CD4-positive, alpha-beta T cell treated with Interleukin-12 subunit alpha and Interleukin-12 subunit beta, for 1 hour (primary cell): ENCODE data around the gene GLRX5.
"Not testable (repeated sequence)": the region's sequence is repeated elsewhere in the genome, so short reads cannot be mapped to it uniquely, and the experiment has no call there.

Experiments used
- DNase-seq: peaks from one replicate; pipeline ENCODE4 v3.0.0-alpha.2; 2020

Gene GLRX5

GRCh38 chr14:95500201-95500681 is 34.6 kb upstream of the GLRX5 start:
- DNase-seq = no peak

- DNase-seq = no peak
Measured at GRCh38 chr14:95500772-95501401, 34.0 kb upstream of the GLRX5 start.

- DNase-seq = no peak
Measured at GRCh38 chr14:95502381-95502950, 32.4 kb upstream of the GLRX5 start.

GRCh38 chr14:95503365-95504134 is 31.3 kb upstream of the GLRX5 start:
- DNase-seq = no peak

- no peak for DNase-seq
Measured at GRCh38 chr14:95504135-95505029, 30.5 kb upstream of the GLRX5 start.

GRCh38 chr14:95505030-95505589 is 29.7 kb upstream of the GLRX5 start:
- no peak for DNase-seq

- no peak for DNase-seq
Measured at GRCh38 chr14:95507174-95507573, 27.7 kb upstream of the GLRX5 start.

GRCh38 chr14:95507701-95508103 is 27.1 kb upstream of the GLRX5 start:
- DNase-seq = no peak

- no peak for DNase-seq
Measured at GRCh38 chr14:95508377-95508776, 26.5 kb upstream of the GLRX5 start.

GRCh38 chr14:95509495-95509894 is 25.4 kb upstream of the GLRX5 start:
- DNase-seq = no peak

GRCh38 chr14:95510344-95510743 is 24.5 kb upstream of the GLRX5 start:
- DNase-seq = not testable (repeated sequence)

GRCh38 chr14:95510804-95511203 is 24.0 kb upstream of the GLRX5 start:
- no peak for DNase-seq

GRCh38 chr14:95511687-95512086 is 23.2 kb upstream of the GLRX5 start:
- no peak for DNase-seq

GRCh38 chr14:95513291-95513690 is 21.6 kb upstream of the GLRX5 start:
- no peak for DNase-seq

- no peak for DNase-seq
Measured at GRCh38 chr14:95514131-95515079, 20.4 kb upstream of the GLRX5 start.

GRCh38 chr14:95515080-95515489 is 19.8 kb upstream of the GLRX5 start:
- DNase-seq = no peak

- DNase-seq = peak; percentile 86
Measured at GRCh38 chr14:95515596-95516552, 19.0 kb upstream of the GLRX5 start.

GRCh38 chr14:95516554-95517181 is 18.2 kb upstream of the GLRX5 start, which contains the start of gene SYNE3:
SYNE3 (minus strand) TSS chr14:95516650; CDS start chr14:95475821, 40,829 bp downstream.
- peak; percentile 68 for DNase-seq

- DNase-seq = no peak
Measured at GRCh38 chr14:95518045-95518751, 16.7 kb upstream of the GLRX5 start.
